H9 (cell line): ENCODE results near the gene SKIDA1. TPM values are rescaled to one million over a fixed set of nuclear protein-coding genes. Genes with fewer than 3 reads are reported as not detected.

Source experiments
- DNase-seq: peaks from one replicate; pipeline ENCODE4 v3.0.0-alpha.2; 2017
- H2AFZ ChIP-seq: one replicate; pipeline ENCODE4 v1.6.1; 2013; ENCODE audit warnings: mild to moderate bottlenecking, low read length, control low read depth, moderate library complexity
- H2AK5ac ChIP-seq: 2 replicates; pipeline ENCODE4 v1.6.1; 2013; ENCODE audit warnings: low read length, control low read depth, mixed read lengths; ENCODE audit not compliant: insufficient read length
- H2BK120ac ChIP-seq: one replicate; pipeline ENCODE4 v1.6.1; 2013; ENCODE audit warnings: low read depth, mild to moderate bottlenecking, low read length, control low read depth, inconsistent platforms; ENCODE audit not compliant: poor library complexity, severe bottlenecking
- H2BK12ac ChIP-seq: 2 replicates; pipeline ENCODE4 v1.6.1; 2013; ENCODE audit warnings: low read length, control low read depth, mixed read lengths, low read depth; ENCODE audit not compliant: insufficient read length
- H2BK15ac ChIP-seq: 2 replicates; pipeline ENCODE4 v1.6.1; 2013; ENCODE audit warnings: low read depth, low read length, control low read depth
- H2BK20ac ChIP-seq: one replicate; pipeline ENCODE4 v1.6.1; 2013; ENCODE audit warnings: low read depth, mild to moderate bottlenecking, low read length, control low read depth, inconsistent platforms; ENCODE audit not compliant: poor library complexity, severe bottlenecking
- H2BK5ac ChIP-seq: 2 replicates; pipeline ENCODE4 v1.6.1; 2013; ENCODE audit warnings: low read length, control low read depth, mixed read lengths; ENCODE audit not compliant: insufficient read length
- H3K14ac ChIP-seq: 2 replicates; pipeline ENCODE4 v1.6.1; 2013; ENCODE audit warnings: low read length, control low read depth; ENCODE audit not compliant: insufficient read depth
- H3K18ac ChIP-seq: 2 replicates; pipeline ENCODE4 v1.6.1; 2013; ENCODE audit warnings: low read depth, mild to moderate bottlenecking, mixed read lengths, low read length, control low read depth; ENCODE audit not compliant: insufficient read length
- H3K23ac ChIP-seq: 2 replicates; pipeline ENCODE4 v1.6.1; 2013; ENCODE audit warnings: low read length, control low read depth, mixed read lengths, low read depth; ENCODE audit not compliant: insufficient read length
- H3K23me2 ChIP-seq: 2 replicates; pipeline ENCODE4 v1.6.1; 2013; ENCODE audit warnings: low read depth, mild to moderate bottlenecking, mixed read lengths, low read length, control low read depth; ENCODE audit not compliant: insufficient read length, poor library complexity, severe bottlenecking
- H3K27ac ChIP-seq: 2 replicates; pipeline ENCODE4 v1.5.1; 2013; ENCODE audit warnings: low read length, control low read depth, mixed read lengths, low read depth; ENCODE audit not compliant: insufficient read length
- H3K27me3 ChIP-seq: 2 replicates; pipeline ENCODE4 v1.6.1; 2013; ENCODE audit warnings: low read length, control low read depth, inconsistent platforms; ENCODE audit not compliant: insufficient read depth
- H3K4ac ChIP-seq: 2 replicates; pipeline ENCODE4 v1.6.1; 2013; ENCODE audit warnings: low read depth, mild to moderate bottlenecking, control low read depth, inconsistent platforms, low read length, moderate library complexity
- H3K4me1 ChIP-seq: 2 replicates; pipeline ENCODE4 v1.6.1; 2013; ENCODE audit warnings: low read length, control low read depth, inconsistent platforms; ENCODE audit not compliant: insufficient read depth
- H3K4me2 ChIP-seq: 2 replicates; pipeline ENCODE4 v1.6.1; 2013; ENCODE audit warnings: low read length, control low read depth, mixed read lengths; ENCODE audit not compliant: insufficient read length, insufficient read depth
- H3K56ac ChIP-seq: 2 replicates; pipeline ENCODE4 v1.6.1; 2013; ENCODE audit warnings: low read depth, mild to moderate bottlenecking, mixed read lengths, low read length, control low read depth; ENCODE audit not compliant: insufficient read length
- H3K79me1 ChIP-seq: 2 replicates; pipeline ENCODE4 v1.6.1; 2013; ENCODE audit warnings: low read depth, mild to moderate bottlenecking, moderate library complexity, low read length, control low read depth, inconsistent platforms; ENCODE audit not compliant: insufficient read depth, poor library complexity, severe bottlenecking
- H3K79me2 ChIP-seq: 2 replicates; pipeline ENCODE4 v1.6.1; 2013; ENCODE audit warnings: low read length, control low read depth, inconsistent platforms; ENCODE audit not compliant: insufficient read depth
- H3K9ac ChIP-seq: 2 replicates; pipeline ENCODE4 v1.6.1; 2013; ENCODE audit warnings: low read length, control low read depth, mixed read lengths; ENCODE audit not compliant: insufficient read length; ENCODE audit errors: extremely low read depth
- H3K9me3 ChIP-seq: one replicate; pipeline ENCODE4 v1.6.1; 2013; ENCODE audit warnings: low read depth, low read length, inconsistent platforms; ENCODE audit not compliant: control insufficient read depth
- H3T11ph ChIP-seq: one replicate; pipeline ENCODE4 v1.6.1; 2013; ENCODE audit warnings: mild to moderate bottlenecking, low read length, control low read depth, inconsistent platforms
- H4K20me1 ChIP-seq: one replicate; pipeline ENCODE4 v1.6.1; 2013; ENCODE audit not compliant: control insufficient read depth, insufficient read length, insufficient read depth
- H4K5ac ChIP-seq: 2 replicates; pipeline ENCODE4 v1.6.1; 2013; ENCODE audit warnings: low read depth, mild to moderate bottlenecking, mixed read lengths, low read length, control low read depth; ENCODE audit not compliant: insufficient read length
- H4K8ac ChIP-seq: replicated peaks from 2 replicates; pipeline ENCODE4 v1.6.1; 2013; ENCODE audit warnings: low read length, control low read depth, mixed read lengths, low read depth; ENCODE audit not compliant: insufficient read length
- H4K91ac ChIP-seq: 2 replicates; pipeline ENCODE4 v1.6.1; 2013; ENCODE audit warnings: low read depth, mild to moderate bottlenecking, moderate library complexity, mixed read lengths, low read length, control low read depth; ENCODE audit not compliant: insufficient read length
- H3K27ac Mint-ChIP-seq, 3 experiments: 2 replicates in 2 of 3; 3 replicates in 1 of 3; pipeline ENCODE4 v1.8.0; 2020 to 2021; ENCODE audit warnings: mixed read lengths in 3 of 3, mild to moderate bottlenecking in 1 of 3, moderate library complexity in 1 of 3
- H3K27me3 Mint-ChIP-seq: 2 replicates; pipeline ENCODE4 v1.8.0; 2021; ENCODE audit warnings: low read depth, mild to moderate bottlenecking, moderate library complexity, mixed read lengths
- H3K36me3 Mint-ChIP-seq, 3 experiments: 2 replicates in 2 of 3; 3 replicates in 1 of 3; pipeline ENCODE4 v1.8.0; 2020 to 2021; ENCODE audit warnings: low read depth in 3 of 3, mixed read lengths in 3 of 3; ENCODE audit not compliant: insufficient read depth in 1 of 3
- H3K4me1 Mint-ChIP-seq, 2 experiments: 2 replicates each; pipeline ENCODE4 v1.8.0; 2020; ENCODE audit warnings: mixed read lengths in 2 of 2
- H3K4me3 Mint-ChIP-seq, 2 experiments: 2 replicates in 1 of 2; 3 replicates in 1 of 2; pipeline ENCODE4 v1.8.0; 2020 to 2021; ENCODE audit warnings: mild to moderate bottlenecking in 2 of 2, mixed read lengths in 2 of 2, moderate library complexity in 1 of 2
- H3K9me3 Mint-ChIP-seq, 2 experiments: 2 replicates in 1 of 2; 3 replicates in 1 of 2; pipeline ENCODE4 v1.8.0; 2020; ENCODE audit warnings: mild to moderate bottlenecking in 2 of 2, mixed read lengths in 2 of 2, moderate library complexity in 1 of 2
- WGBS: extraction: QIAGEN DNeasy Blood & Tissue Kit; methylation state at CpG from one replicate; pipeline ENCODE4 v1.1.7; 2013; ENCODE audit warnings: missing lambda C conversion rate, low lambda C conversion rate, mixed read lengths; ENCODE audit not compliant: insufficient read length; ENCODE audit errors: extremely low coverage; 5-methylcytosine and 5-hydroxymethylcytosine counted together
- total RNA-seq: library from RNA; stranded (reverse); gene quantifications from 2 replicates; pipeline ENCODE4 v1.2.1, GENCODE V29; 2021
- TF ChIP-seq, protein P1 (sequence below): fragments of 200-600 bp; sonication (generic); conservative IDR thresholded peaks from 3 replicates; pipeline ENCODE4 v1.8.0; 2021; ENCODE audit warnings: antibody characterized with exemption, mild to moderate bottlenecking

The SKIDA1 gene
- total RNA-seq, 1 experiment from 2014 or later, result 5.9 TPM

DNA sequence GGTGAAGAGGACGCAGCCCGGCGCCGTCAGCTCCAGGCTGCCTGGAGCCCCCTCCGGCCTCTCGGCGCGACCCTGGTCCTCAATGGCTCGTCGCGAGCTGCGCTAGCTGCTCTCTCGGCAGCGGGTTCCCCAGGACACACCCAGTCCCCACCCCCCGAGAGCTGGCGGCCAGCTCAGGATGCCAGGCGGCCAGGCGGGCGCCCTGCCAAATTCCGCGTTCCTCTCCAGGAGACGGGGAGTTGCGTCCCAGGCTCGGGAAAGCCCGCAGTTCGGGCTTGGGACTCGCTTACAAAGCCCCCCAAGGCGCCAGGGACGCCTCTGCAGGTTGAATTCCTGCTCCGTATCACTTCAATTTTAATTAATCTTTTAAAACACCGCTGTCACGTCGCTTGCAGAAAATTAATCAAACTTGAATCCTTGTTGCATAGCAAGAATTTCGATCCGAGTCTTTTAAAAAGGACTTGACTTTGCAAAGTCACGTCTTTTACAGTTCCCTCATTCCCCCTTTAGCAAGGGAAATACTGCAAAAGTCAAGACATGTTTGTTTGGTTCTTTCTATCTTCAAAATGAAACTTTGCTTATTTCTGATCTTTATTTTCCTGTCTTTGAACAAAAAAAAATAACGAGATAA is 28.2 kb downstream of the SKIDA1 start:
- no peak overlapping the region for H2AK5ac ChIP-seq
- H4K8ac ChIP-seq, result no peak overlapping the region
- H3K23me2 ChIP-seq, result peaks cover 38% of the 10 kb centered on the region
- H3K9ac ChIP-seq, result peak overlapping the region; percentile 59
- peak overlapping the region; percentile 69 for H3K14ac ChIP-seq
- H2BK120ac ChIP-seq, result no peak overlapping the region
- H3K79me2 ChIP-seq, result no peaks in the 10 kb centered on the region
- H3K4me2 ChIP-seq, result peak overlapping the region; percentile 70
- peaks cover 15% of the 10 kb centered on the region; the same call in 1 of the 2 replicates for H3K4me1 ChIP-seq
- no peak overlapping the region for H4K91ac ChIP-seq
- H2BK20ac ChIP-seq, result no peak overlapping the region
- H3K27me3 ChIP-seq, result peaks cover 19% of the 10 kb centered on the region; the same call in 1 of the 2 replicates
- H3K56ac ChIP-seq, result no peak overlapping the region
- DNase-seq, result peak; percentile 85
- Mint-ChIP-seq H3K4me3 (peak overlapping the region; percentile 78 to 88), H3K36me3 (peaks cover 2 to 13% (median 9%) of the 10 kb centered on the region in 3 experiments; a peak in 5 of 7 replicates), H3K9me3 (no peaks in the 10 kb centered on the region; a peak in 1 of 5 replicates), H3K4me1 (peaks cover 51 to 61% of the 10 kb centered on the region in 2 experiments), H3K27me3 (peaks cover 40% of the 10 kb centered on the region), H3K27ac (peak overlapping the region in 1 of 3 experiments; percentile 72; a peak in 2 of 7 replicates)
- no peak overlapping the region for H2BK5ac ChIP-seq
- H2AFZ ChIP-seq, result no peak overlapping the region
- H3K9me3 ChIP-seq, result no peaks in the 10 kb centered on the region
- H4K5ac ChIP-seq, result no peak overlapping the region
- no peak overlapping the region for H3K4ac ChIP-seq
- TF ChIP-seq, protein P1, sequence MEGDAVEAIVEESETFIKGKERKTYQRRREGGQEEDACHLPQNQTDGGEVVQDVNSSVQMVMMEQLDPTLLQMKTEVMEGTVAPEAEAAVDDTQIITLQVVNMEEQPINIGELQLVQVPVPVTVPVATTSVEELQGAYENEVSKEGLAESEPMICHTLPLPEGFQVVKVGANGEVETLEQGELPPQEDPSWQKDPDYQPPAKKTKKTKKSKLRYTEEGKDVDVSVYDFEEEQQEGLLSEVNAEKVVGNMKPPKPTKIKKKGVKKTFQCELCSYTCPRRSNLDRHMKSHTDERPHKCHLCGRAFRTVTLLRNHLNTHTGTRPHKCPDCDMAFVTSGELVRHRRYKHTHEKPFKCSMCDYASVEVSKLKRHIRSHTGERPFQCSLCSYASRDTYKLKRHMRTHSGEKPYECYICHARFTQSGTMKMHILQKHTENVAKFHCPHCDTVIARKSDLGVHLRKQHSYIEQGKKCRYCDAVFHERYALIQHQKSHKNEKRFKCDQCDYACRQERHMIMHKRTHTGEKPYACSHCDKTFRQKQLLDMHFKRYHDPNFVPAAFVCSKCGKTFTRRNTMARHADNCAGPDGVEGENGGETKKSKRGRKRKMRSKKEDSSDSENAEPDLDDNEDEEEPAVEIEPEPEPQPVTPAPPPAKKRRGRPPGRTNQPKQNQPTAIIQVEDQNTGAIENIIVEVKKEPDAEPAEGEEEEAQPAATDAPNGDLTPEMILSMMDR, result no peak
- no peaks in the 10 kb centered on the region for H3K79me1 ChIP-seq
- no CpG with 5 or more reads among the region's 37 CpGs for whole genome bisulfite sequencing
- H2BK12ac ChIP-seq, result no peak overlapping the region
- H3K23ac ChIP-seq, result no peak overlapping the region
- no peak overlapping the region for H2BK15ac ChIP-seq
- H4K20me1 ChIP-seq, result no peaks in the 10 kb centered on the region
- no peak overlapping the region for H3K27ac ChIP-seq
- H3T11ph ChIP-seq, result no peak overlapping the region
- H3K18ac ChIP-seq, result peak overlapping the region; percentile 78
